ENCODE results near the gene NR3C2.

Gene NR3C2

GRCh38 chr4:148226341-148226740, 215.9 kb downstream of the NR3C2 start:
- POLR2A ChIA-PET, result no interaction called here
- no peak overlapping the region for H3K4me3 ChIP-seq (ENCODE audit: low read depth, low read length)
- TF ChIP-seq CTCF (IDR thresholded peaks at IDR 0.05; ENCODE audit: insufficient read depth, low read length, missing control alignments), result no peak
- no peak for DNase-seq (ENCODE audit: low read depth, low spot score)
- CTCF ChIA-PET, result no interaction called here

- no peak overlapping the region for H3K4me3 ChIP-seq (ENCODE audit: low read depth, low read length)
- no peak for TF ChIP-seq CTCF (IDR thresholded peaks at IDR 0.05; ENCODE audit: insufficient read depth, low read length, missing control alignments)
- no peak for DNase-seq (ENCODE audit: low read depth, low spot score)
- POLR2A ChIA-PET, result no interaction called here
- CTCF ChIA-PET, result no interaction called here
Observed at GRCh38 chr4:148225639-148226038, 216.6 kb downstream of the NR3C2 start.

GRCh38 chr4:148224476-148224875, 217.7 kb downstream of the NR3C2 start:
- DNase-seq (ENCODE audit: low read depth, low spot score), result no peak
- H3K4me3 ChIP-seq (ENCODE audit: low read depth, low read length), result no peak overlapping the region
- CTCF ChIA-PET, result no interaction called here
- POLR2A ChIA-PET, result no interaction called here
- TF ChIP-seq CTCF (IDR thresholded peaks at IDR 0.05; ENCODE audit: insufficient read depth, low read length, missing control alignments), result no peak

- no peak for TF ChIP-seq CTCF (IDR thresholded peaks at IDR 0.05; ENCODE audit: insufficient read depth, low read length, missing control alignments)
- ChIA-PET POLR2A (no interaction called here), CTCF (interaction anchor here (1.3 kb wide), 1 partner anchor 10 kb away, joined by 3 read pairs; no protein-coding TSS in a partner anchor)
- DNase-seq (ENCODE audit: low read depth, low spot score), result no peak
- no peak overlapping the region for H3K4me3 ChIP-seq (ENCODE audit: low read depth, low read length)
Observed at GRCh38 chr4:148222991-148223660, 219.1 kb downstream of the NR3C2 start.

- POLR2A ChIA-PET, result no interaction called here
- TF ChIP-seq CTCF (IDR thresholded peaks at IDR 0.05; ENCODE audit: insufficient read depth, low read length, missing control alignments), result no peak
- DNase-seq (ENCODE audit: low read depth, low spot score), result no peak
- CTCF ChIA-PET, result no interaction called here
- no peak overlapping the region for H3K4me3 ChIP-seq (ENCODE audit: low read depth, low read length)
Observed at GRCh38 chr4:148216866-148217814, 225.1 kb downstream of the NR3C2 start.

- no peak for TF ChIP-seq CTCF (IDR thresholded peaks at IDR 0.05; ENCODE audit: insufficient read depth, low read length, missing control alignments)
- no peak for DNase-seq (ENCODE audit: low read depth, low spot score)
- no peak overlapping the region for H3K4me3 ChIP-seq (ENCODE audit: low read depth, low read length)
- CTCF ChIA-PET, result no interaction called here
- POLR2A ChIA-PET, result no interaction called here
Observed at GRCh38 chr4:148216321-148216720, 225.9 kb downstream of the NR3C2 start.
